ENCODE data around the gene TPRA1. TPM values are rescaled to one million over a fixed set of nuclear protein-coding genes. Genes with fewer than 3 reads are reported as not detected.

The TPRA1 gene
- total RNA-seq, 1 donor from 2014 or later = 24.6 TPM

- DNase-seq (ENCODE audit: low read depth) (no peak), FAIRE-seq (no peak)
- Mint-ChIP-seq H3K9me3 (ENCODE audit: unreplicated experiment) (no peaks in the 10 kb centered on the region), H3K36me3 (ENCODE audit: low read depth, unreplicated experiment) (no peaks in the 10 kb centered on the region), H3K27me3 (ENCODE audit: low read depth, unreplicated experiment) (peaks cover 23% of the 10 kb centered on the region), H3K4me1 (ENCODE audit: low read depth, unreplicated experiment) (peaks cover 2% of the 10 kb centered on the region), H3K27ac (ENCODE audit: unreplicated experiment) (no peak overlapping the region), H3K4me3 (ENCODE audit: unreplicated experiment) (peak overlapping the region; percentile 81)
- peak overlapping the region; percentile 86 for H3K9ac ChIP-seq (ENCODE audit: low read length)
- no peak for TF ChIP-seq CTCF (IDR thresholded peaks at IDR 0.05; ENCODE audit: insufficient read depth, low read depth, low read length)
- TF ChIP-seq EZH2 (IDR thresholded peaks at IDR 0.05; ENCODE audit: insufficient read depth, low read length) = no peak
- peak overlapping the region; percentile 68 for H3K4me3 ChIP-seq (ENCODE audit: insufficient read depth, low read depth, low read length)
- peak overlapping the region; percentile 84 for H3K4me2 ChIP-seq (ENCODE audit: low read length)
- H3K36me3 ChIP-seq (ENCODE audit: insufficient read depth, low read length) = peaks cover 3% of the 10 kb centered on the region
- no peaks in the 10 kb centered on the region for H3K9me3 ChIP-seq (ENCODE audit: insufficient read depth, low read depth, low read length)
- no peaks in the 10 kb centered on the region for H4K20me1 ChIP-seq (ENCODE audit: insufficient read depth, low read length)
- no peaks in the 10 kb centered on the region for H3K27me3 ChIP-seq (ENCODE audit: insufficient read depth, low read length)
- H2AFZ ChIP-seq (ENCODE audit: low read depth, low read length) = peak overlapping the region; percentile 89
- H3K27ac ChIP-seq (ENCODE audit: low read depth, low read length) = peak overlapping the region; percentile 64
- peaks cover 23% of the 10 kb centered on the region for H3K79me2 ChIP-seq (ENCODE audit: insufficient read depth, low read length)
- H3K4me1 ChIP-seq (ENCODE audit: insufficient read depth, low read length) = peaks cover 7% of the 10 kb centered on the region
Measured at GRCh38 chr3:127598841-127599570, 8.5 kb upstream of the TPRA1 start.

GRCh38 chr3:127597020-127597771 is 6.7 kb upstream of the TPRA1 start:
- no peak for TF ChIP-seq CTCF (IDR thresholded peaks at IDR 0.05; ENCODE audit: insufficient read depth, low read depth, low read length)
- TF ChIP-seq EZH2 (IDR thresholded peaks at IDR 0.05; ENCODE audit: insufficient read depth, low read length) = no peak
- Mint-ChIP-seq H3K4me1 (ENCODE audit: low read depth, unreplicated experiment) (peaks cover 2% of the 10 kb centered on the region), H3K27ac (ENCODE audit: unreplicated experiment) (no peak overlapping the region), H3K9me3 (ENCODE audit: unreplicated experiment) (no peaks in the 10 kb centered on the region), H3K27me3 (ENCODE audit: low read depth, unreplicated experiment) (peaks cover 25% of the 10 kb centered on the region), H3K36me3 (ENCODE audit: low read depth, unreplicated experiment) (no peaks in the 10 kb centered on the region), H3K4me3 (ENCODE audit: unreplicated experiment) (peak overlapping the region; percentile 81)
- Histone ChIP-seq H3K4me2 (ENCODE audit: low read length) (peak overlapping the region; percentile 84), H3K79me2 (ENCODE audit: insufficient read depth, low read length) (peaks cover 23% of the 10 kb centered on the region), H4K20me1 (ENCODE audit: insufficient read depth, low read length) (no peaks in the 10 kb centered on the region), H3K27ac (ENCODE audit: low read depth, low read length) (no peak overlapping the region), H3K4me1 (ENCODE audit: insufficient read depth, low read length) (peaks cover 7% of the 10 kb centered on the region), H3K9me3 (ENCODE audit: insufficient read depth, low read depth, low read length) (no peaks in the 10 kb centered on the region), H2AFZ (ENCODE audit: low read depth, low read length) (no peak overlapping the region), H3K4me3 (ENCODE audit: insufficient read depth, low read depth, low read length) (no peak overlapping the region), H3K9ac (ENCODE audit: low read length) (peak overlapping the region; percentile 86), H3K36me3 (ENCODE audit: insufficient read depth, low read length) (peaks cover under 1% of the 10 kb centered on the region), H3K27me3 (ENCODE audit: insufficient read depth, low read length) (no peaks in the 10 kb centered on the region)
- DNase-seq (ENCODE audit: low read depth) (no peak), FAIRE-seq (no peak)

All from astrocyte (in vitro differentiated cells and primary cell).